NCI-H460 (cell line): Measurements from ENCODE around the gene EHBP1. TPM values are rescaled to one million over a fixed set of nuclear protein-coding genes. Genes with fewer than 3 reads are reported as not detected.

ENCODE experiments used
- DNase-seq: peaks from one replicate; pipeline ENCODE4 v3.0.0-alpha.2; 2016; ENCODE audit warnings: low read depth; ENCODE audit errors: extremely low read depth
- total RNA-seq: library from RNA; depleted of rRNA; stranded (reverse); fragments of >200 nt; shearing (Covaris generic); gene quantifications from 2 replicates; pipeline ENCODE4 v1.2.3, GENCODE V29; 2014

The EHBP1 gene
- total RNA-seq, 1 experiment from 2014 or later = 22.6 TPM

- no peak for DNase-seq
Observed at GRCh38 chr2:62871506-62871905, 166.0 kb downstream of the EHBP1 start.

DNA sequence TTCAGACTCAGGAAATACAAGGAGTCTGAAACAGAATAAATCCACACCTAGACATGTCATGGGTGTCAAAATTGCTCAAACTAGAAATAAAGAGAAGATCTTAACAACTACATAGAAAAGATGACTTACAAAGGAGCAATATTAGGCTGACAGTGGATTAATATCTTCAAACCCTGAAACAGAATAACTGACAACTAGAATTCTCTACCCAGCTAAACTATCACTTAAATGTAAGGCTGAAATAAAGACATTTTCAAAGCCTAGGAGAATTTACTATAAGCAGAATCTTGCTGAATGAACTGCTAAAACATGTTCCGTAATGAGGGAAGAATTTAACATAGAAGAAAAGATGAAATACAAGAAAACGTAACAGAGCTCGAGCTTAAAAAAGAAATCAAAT is 168.1 kb downstream of the EHBP1 start:
- no peak for DNase-seq

DNA sequence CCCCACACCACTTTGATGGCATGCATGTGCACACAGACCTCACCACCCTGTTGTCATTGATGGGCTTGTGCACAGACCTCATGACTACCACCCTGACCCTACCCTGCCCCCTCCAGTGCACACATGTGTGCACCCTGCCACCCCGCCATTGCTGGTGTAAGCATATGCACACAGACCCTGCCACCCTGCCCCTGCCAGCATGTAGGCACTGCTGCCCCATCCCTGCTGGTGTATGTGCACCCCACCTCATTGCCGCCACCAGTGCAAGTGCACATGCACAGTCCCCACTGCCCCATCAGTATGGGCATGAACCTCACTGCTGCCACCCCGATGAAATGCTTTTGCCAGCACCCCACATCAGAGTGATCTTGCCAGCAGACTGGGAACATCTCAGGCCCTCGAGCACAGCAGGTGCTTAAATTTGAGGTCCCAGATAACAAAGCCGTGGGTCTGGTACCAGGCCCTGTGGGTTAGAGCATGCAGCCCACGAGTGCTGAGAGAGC is 169.4 kb downstream of the EHBP1 start:
- DNase-seq = no peak

- DNase-seq = no peak
Observed at GRCh38 chr2:62881162-62881795, 175.8 kb downstream of the EHBP1 start.

GRCh38 chr2:62883629-62884028 is 178.1 kb downstream of the EHBP1 start:
- no peak for DNase-seq

DNA sequence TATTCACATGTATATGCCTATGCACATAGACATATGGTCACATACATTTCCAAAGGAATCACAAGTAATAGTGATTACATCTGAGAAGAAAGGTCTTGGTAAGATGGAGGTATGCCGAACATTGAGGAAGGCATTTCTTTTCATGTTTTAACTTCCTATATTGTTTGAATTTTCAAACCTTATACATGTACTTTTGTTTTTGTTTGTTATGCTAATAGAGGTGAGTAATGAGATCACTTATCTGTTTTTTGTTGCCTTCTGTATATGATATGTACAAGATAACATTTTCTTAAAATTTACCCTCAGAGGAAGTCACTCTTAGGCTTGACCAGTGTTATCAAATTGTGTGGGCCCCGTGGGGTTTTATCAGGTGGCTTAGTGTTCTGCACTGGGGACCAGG is 178.6 kb downstream of the EHBP1 start:
- DNase-seq = no peak

DNA sequence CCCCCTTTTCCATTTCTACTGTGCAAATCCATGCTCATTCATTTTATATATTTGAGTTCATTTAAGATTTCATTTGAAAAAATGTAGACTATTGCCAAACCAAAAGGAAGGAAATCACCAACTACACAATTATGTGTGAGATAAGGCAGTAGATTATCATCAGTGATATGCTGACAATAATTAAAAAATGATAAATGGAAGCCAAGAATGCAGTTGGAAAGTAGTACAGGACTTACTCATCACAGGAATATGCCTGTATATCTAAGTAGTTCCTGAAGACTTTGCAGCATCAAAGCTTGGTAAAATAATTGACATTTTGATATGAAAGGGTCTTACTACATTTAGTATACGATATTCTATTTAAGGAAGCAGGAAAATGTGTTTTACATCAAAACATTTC is 179.0 kb downstream of the EHBP1 start:
- no peak for DNase-seq

- no peak for DNase-seq
Observed at GRCh38 chr2:62894966-62895631, 189.6 kb downstream of the EHBP1 start.

DNA sequence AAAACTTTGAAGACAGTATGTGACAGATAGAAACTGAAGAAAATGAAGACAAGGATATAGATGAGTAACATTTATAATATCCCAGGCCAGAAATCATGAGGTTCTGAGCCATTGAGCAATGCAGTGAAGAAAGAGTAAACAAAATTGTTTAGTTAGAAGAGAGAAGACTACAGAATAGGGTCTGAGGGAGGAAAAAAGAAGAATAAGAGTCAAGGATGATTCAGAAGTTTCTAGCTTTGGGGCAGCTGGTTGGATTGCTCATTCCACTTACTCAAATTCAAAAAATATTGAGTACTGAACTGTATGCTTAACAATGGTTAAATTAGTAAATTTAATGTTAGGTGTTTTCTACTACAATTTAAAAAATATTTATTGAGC is 190.1 kb downstream of the EHBP1 start:
- no peak for DNase-seq

GRCh38 chr2:62897187-62897827 is 191.8 kb downstream of the EHBP1 start:
- no peak for DNase-seq

DNA sequence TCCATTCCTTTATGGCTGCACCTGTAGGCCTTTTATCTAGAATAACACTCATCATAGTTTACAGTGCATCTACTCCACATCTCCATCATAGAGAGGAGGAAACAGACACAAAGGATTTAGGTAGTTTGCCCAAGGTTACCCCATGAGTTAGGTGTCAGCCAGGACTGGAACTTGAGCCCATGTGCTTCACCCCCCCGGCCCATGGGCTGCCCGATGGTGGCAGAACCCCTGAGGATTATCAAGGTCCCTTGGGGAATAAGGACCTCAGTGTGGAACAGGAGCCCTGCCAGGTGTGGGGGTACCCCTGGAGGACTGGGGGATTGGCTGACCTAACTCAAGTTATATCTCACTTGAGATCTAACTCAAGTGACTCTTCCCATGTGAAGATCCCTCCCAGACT is 198.8 kb downstream of the EHBP1 start:
- no peak for DNase-seq

DNA sequence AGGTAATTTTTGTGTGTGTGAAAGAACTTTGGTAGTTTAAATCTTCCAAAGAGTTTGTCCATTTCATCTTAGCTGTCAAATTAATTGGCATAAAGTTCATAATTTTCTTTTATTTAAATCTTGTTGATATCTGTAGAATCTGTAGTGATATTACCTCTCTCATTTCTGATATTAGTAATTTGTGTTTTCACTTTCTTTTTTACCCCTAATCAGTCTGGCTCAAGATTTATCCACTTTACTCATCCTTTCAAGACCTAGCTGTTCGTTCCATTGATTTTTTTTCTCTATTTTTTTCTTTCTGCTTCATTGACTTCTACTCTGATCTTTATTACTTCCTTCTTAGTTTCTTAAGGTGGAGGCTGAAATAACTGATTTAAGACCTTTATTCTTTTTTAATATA is 202.6 kb downstream of the EHBP1 start:
- DNase-seq = no peak

- DNase-seq = no peak
Observed at GRCh38 chr2:62913311-62913710, 207.8 kb downstream of the EHBP1 start.

GRCh38 chr2:62919041-62919440 is 213.5 kb downstream of the EHBP1 start:
- DNase-seq = no peak

DNA sequence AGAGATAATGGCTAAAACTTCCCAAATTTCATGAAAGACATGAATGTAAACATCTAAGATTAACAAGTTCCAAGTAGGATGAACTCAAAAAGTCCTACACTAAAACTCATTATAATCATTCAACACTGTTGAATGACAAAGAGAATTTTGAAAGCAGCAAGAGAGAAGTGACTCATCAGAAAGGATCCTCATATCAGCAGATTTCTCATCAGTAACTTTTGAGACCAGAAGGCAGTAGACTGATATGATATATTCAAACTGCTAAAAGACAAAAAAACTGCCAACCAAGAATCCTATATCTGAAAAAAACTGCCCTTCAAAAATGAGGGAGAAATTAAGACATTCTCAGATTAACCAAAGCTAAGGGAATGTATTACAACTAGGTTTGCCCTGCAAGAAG is 214.6 kb downstream of the EHBP1 start:
- no peak for DNase-seq

GRCh38 chr2:62923242-62923641 is 217.7 kb downstream of the EHBP1 start:
- DNase-seq = no peak

DNA sequence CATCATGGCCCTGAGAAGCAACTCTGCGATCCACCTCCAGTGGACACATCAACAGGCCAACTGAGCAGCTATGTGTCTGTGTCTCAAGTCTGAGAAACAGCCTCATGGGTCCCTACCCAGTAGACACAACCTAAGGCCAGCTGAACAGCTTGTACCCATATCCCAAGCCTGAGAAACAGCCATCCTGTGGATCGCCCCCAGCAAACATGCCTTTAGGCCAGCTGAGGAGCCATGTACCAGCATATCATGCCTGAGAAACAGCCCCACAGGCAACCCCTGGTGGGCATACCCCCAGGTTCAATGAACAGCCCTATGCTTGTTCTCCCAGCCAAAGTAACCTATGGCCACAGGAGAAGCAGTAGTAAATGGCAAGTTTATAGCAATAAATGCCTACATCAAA is 218.4 kb downstream of the EHBP1 start:
- no peak for DNase-seq

DNA sequence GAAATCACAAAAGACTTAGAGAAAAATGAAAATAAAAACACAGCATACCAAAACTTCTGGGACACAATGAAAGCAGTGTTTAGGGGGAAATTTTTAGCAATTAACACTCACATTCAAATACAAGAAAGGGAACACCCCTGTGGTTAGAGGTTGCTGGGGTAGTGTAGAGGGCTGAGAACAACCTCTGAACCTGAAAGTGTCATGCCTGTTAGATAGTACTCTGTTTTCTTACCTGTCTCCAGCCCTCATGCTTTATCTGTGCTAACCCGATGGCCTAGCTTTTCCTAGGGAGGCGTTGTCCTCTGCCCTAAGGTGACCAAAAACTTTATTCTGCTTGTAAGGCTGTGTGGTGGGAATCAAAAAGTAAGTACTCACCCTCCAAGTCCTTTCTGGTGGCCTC is 222.5 kb downstream of the EHBP1 start:
- no peak for DNase-seq

- no peak for DNase-seq
Observed at GRCh38 chr2:62931536-62931935, 226.0 kb downstream of the EHBP1 start.

GRCh38 chr2:62933398-62933917 is 227.9 kb downstream of the EHBP1 start:
- DNase-seq = no peak

GRCh38 chr2:62934517-62934916 is 229.0 kb downstream of the EHBP1 start:
- DNase-seq = no peak

- no peak for DNase-seq
Observed at GRCh38 chr2:62938126-62938525, 232.6 kb downstream of the EHBP1 start.
